Activated naive CD8-positive, alpha-beta T cell (primary cell): ENCODE results near the gene TOR3A.
"Not testable (repeated sequence)": the region's sequence is repeated elsewhere in the genome, so short reads cannot be mapped to it uniquely, and the experiment has no call there.

ENCODE experiments used
- H3K27ac Mint-ChIP-seq: one replicate; pipeline ENCODE4 v1.8.0; 2021; ENCODE audit warnings: mixed read lengths
- H3K27me3 Mint-ChIP-seq: one replicate; pipeline ENCODE4 v1.8.0; 2021; ENCODE audit warnings: mixed read lengths
- H3K36me3 Mint-ChIP-seq: one replicate; pipeline ENCODE4 v1.8.0; 2021; ENCODE audit warnings: mixed read lengths
- H3K4me1 Mint-ChIP-seq: one replicate; pipeline ENCODE4 v1.8.0; 2021; ENCODE audit warnings: low read depth, mixed read lengths
- H3K4me3 Mint-ChIP-seq: one replicate; pipeline ENCODE4 v1.8.0; 2021; ENCODE audit warnings: mild to moderate bottlenecking, mixed read lengths
- H3K9me3 Mint-ChIP-seq: one replicate; pipeline ENCODE4 v1.8.0; 2021; ENCODE audit warnings: low read depth, mixed read lengths

Gene TOR3A

GRCh38 chr1:179115181-179115580 is 33.3 kb downstream of the TOR3A start:
- no peaks in the 10 kb centered on the region for H3K9me3 Mint-ChIP-seq
- H3K4me1 Mint-ChIP-seq, result no peaks in the 10 kb centered on the region
- H3K27ac Mint-ChIP-seq, result no peak overlapping the region
- peaks cover 23% of the 10 kb centered on the region for H3K36me3 Mint-ChIP-seq
- no peak overlapping the region for H3K4me3 Mint-ChIP-seq
- H3K27me3 Mint-ChIP-seq, result no peaks in the 10 kb centered on the region

- no peak overlapping the region for H3K4me3 Mint-ChIP-seq
- no peaks in the 10 kb centered on the region for H3K9me3 Mint-ChIP-seq
- H3K27me3 Mint-ChIP-seq, result no peaks in the 10 kb centered on the region
- H3K36me3 Mint-ChIP-seq, result peaks cover 17% of the 10 kb centered on the region
- no peak overlapping the region for H3K27ac Mint-ChIP-seq
- no peaks in the 10 kb centered on the region for H3K4me1 Mint-ChIP-seq
These were observed 37.6 kb downstream of the TOR3A start for GRCh38 chr1:179119513-179119912.

- Mint-ChIP-seq H3K27me3 (no peaks in the 10 kb centered on the region), H3K36me3 (peaks cover 13% of the 10 kb centered on the region), H3K27ac (no peak overlapping the region), H3K4me3 (no peak overlapping the region), H3K9me3 (no peaks in the 10 kb centered on the region), H3K4me1 (no peaks in the 10 kb centered on the region)
These were observed 38.9 kb downstream of the TOR3A start for GRCh38 chr1:179120736-179121135.

- Mint-ChIP-seq H3K4me3 (no peak overlapping the region), H3K9me3 (no peaks in the 10 kb centered on the region), H3K36me3 (peaks cover 13% of the 10 kb centered on the region)
These were observed 39.5 kb downstream of the TOR3A start for GRCh38 chr1:179121159-179121938.

GRCh38 chr1:179124873-179125272 is 43.0 kb downstream of the TOR3A start:
- Mint-ChIP-seq H3K27me3 (no peaks in the 10 kb centered on the region), H3K36me3 (peaks cover 2% of the 10 kb centered on the region), H3K4me1 (peaks cover 21% of the 10 kb centered on the region), H3K4me3 (no peak overlapping the region), H3K27ac (no peak overlapping the region), H3K9me3 (no peaks in the 10 kb centered on the region)

More at GRCh38 chr1:179121159-179121938, 39.5 kb downstream of the TOR3A start:
- Mint-ChIP-seq H3K4me1 (no peaks in the 10 kb centered on the region), H3K27me3 (no peaks in the 10 kb centered on the region), H3K27ac (no peak overlapping the region)

- Mint-ChIP-seq H3K27ac (peak overlapping the region; percentile 28), H3K27me3 (no peaks in the 10 kb centered on the region), H3K4me3 (no peak overlapping the region), H3K36me3 (peaks cover 5% of the 10 kb centered on the region), H3K4me1 (peaks cover 34% of the 10 kb centered on the region), H3K9me3 (no peaks in the 10 kb centered on the region)
These were observed 44.6 kb downstream of the TOR3A start for GRCh38 chr1:179126338-179127060.

- H3K4me1 Mint-ChIP-seq, result peaks cover 34% of the 10 kb centered on the region
- H3K27ac Mint-ChIP-seq, result peak overlapping the region; percentile 28
- no peak overlapping the region for H3K4me3 Mint-ChIP-seq
- peaks cover 5% of the 10 kb centered on the region for H3K36me3 Mint-ChIP-seq
- no peaks in the 10 kb centered on the region for H3K27me3 Mint-ChIP-seq
- H3K9me3 Mint-ChIP-seq, result no peaks in the 10 kb centered on the region
These were observed 45.5 kb downstream of the TOR3A start for GRCh38 chr1:179127163-179127895.

GRCh38 chr1:179128520-179128919 is 46.6 kb downstream of the TOR3A start:
- H3K9me3 Mint-ChIP-seq, result no peaks in the 10 kb centered on the region
- H3K4me3 Mint-ChIP-seq, result peak overlapping the region; percentile 35
- peak overlapping the region; percentile 97 for H3K27ac Mint-ChIP-seq
- peaks cover 34% of the 10 kb centered on the region for H3K4me1 Mint-ChIP-seq
- peaks cover 5% of the 10 kb centered on the region for H3K36me3 Mint-ChIP-seq
- no peaks in the 10 kb centered on the region for H3K27me3 Mint-ChIP-seq

- H3K27me3 Mint-ChIP-seq, result no peaks in the 10 kb centered on the region
- peaks cover 34% of the 10 kb centered on the region for H3K4me1 Mint-ChIP-seq
- H3K27ac Mint-ChIP-seq, result peak overlapping the region; percentile 97
- H3K4me3 Mint-ChIP-seq, result peak overlapping the region; percentile 58
- H3K9me3 Mint-ChIP-seq, result no peaks in the 10 kb centered on the region
- peaks cover 4% of the 10 kb centered on the region for H3K36me3 Mint-ChIP-seq
These were observed 48.0 kb downstream of the TOR3A start for GRCh38 chr1:179129702-179130473.

- peaks cover 15% of the 10 kb centered on the region for H3K4me1 Mint-ChIP-seq
- not testable (repeated sequence) for H3K27me3 Mint-ChIP-seq, H3K36me3 Mint-ChIP-seq, H3K4me3 Mint-ChIP-seq, H3K9me3 Mint-ChIP-seq, H3K27ac Mint-ChIP-seq
These were observed 53.3 kb downstream of the TOR3A start for GRCh38 chr1:179135168-179135567.

GRCh38 chr1:179135707-179136106 is 53.8 kb downstream of the TOR3A start:
- H3K4me3 Mint-ChIP-seq, H3K36me3 Mint-ChIP-seq, H3K27me3 Mint-ChIP-seq, H3K9me3 Mint-ChIP-seq, H3K27ac Mint-ChIP-seq: not testable (repeated sequence)
- peaks cover 14% of the 10 kb centered on the region for H3K4me1 Mint-ChIP-seq

GRCh38 chr1:179137617-179138255 is 55.9 kb downstream of the TOR3A start:
- Mint-ChIP-seq H3K9me3 (no peaks in the 10 kb centered on the region), H3K36me3 (peaks cover 4% of the 10 kb centered on the region), H3K4me1 (peaks cover 26% of the 10 kb centered on the region), H3K27me3 (no peaks in the 10 kb centered on the region), H3K27ac (no peak overlapping the region), H3K4me3 (no peak overlapping the region)

- H3K36me3 Mint-ChIP-seq, H3K27ac Mint-ChIP-seq, H3K9me3 Mint-ChIP-seq, H3K27me3 Mint-ChIP-seq, H3K4me3 Mint-ChIP-seq: not testable (repeated sequence)
- peaks cover 33% of the 10 kb centered on the region for H3K4me1 Mint-ChIP-seq
These were observed 56.9 kb downstream of the TOR3A start for GRCh38 chr1:179138755-179139154.

GRCh38 chr1:179141592-179142251 is 59.9 kb downstream of the TOR3A start:
- Mint-ChIP-seq H3K27ac (peak overlapping the region; percentile 86), H3K36me3 (peaks cover 4% of the 10 kb centered on the region), H3K4me3 (peak overlapping the region; percentile 71)

More at GRCh38 chr1:179141592-179142251, 59.9 kb downstream of the TOR3A start:
- Mint-ChIP-seq H3K9me3 (no peaks in the 10 kb centered on the region), H3K27me3 (no peaks in the 10 kb centered on the region), H3K4me1 (peaks cover 42% of the 10 kb centered on the region)
